K562 (cell line): Measurements from ENCODE around the gene TMEM208. TPM values are rescaled to one million over a fixed set of nuclear protein-coding genes. Genes with fewer than 3 reads are reported as not detected.

Source experiments
- BRCA1 ChIP-seq, 2 experiments: fragments of 450-650 bp in 1 of 2; sonication (generic) in 1 of 2; formaldehyde crosslinking in 1 of 2; IDR thresholded peaks; 2 replicates each; pipeline versions ENCODE4 v1.5.0 to v1.6.1; 2017 to 2020; ENCODE audit warnings: mild to moderate bottlenecking in 1 of 2, missing genetic modification reagents in 1 of 2
- CHD7 ChIP-seq: fragments of 200-600 bp; sonication (generic); IDR thresholded peaks from one replicate; pipeline ENCODE4 v1.6.1; 2012; ENCODE audit warnings: mild to moderate bottlenecking, low read depth, low read length, inconsistent platforms
- ESRRA ChIP-seq: fragments of 450-650 bp; IDR thresholded peaks from 2 replicates; pipeline ENCODE4 v1.6.1; 2014; ENCODE audit warnings: low read depth, mild to moderate bottlenecking, moderate library complexity, borderline replicate concordance
- PHF21A ChIP-seq: fragments of 450-650 bp; IDR thresholded peaks from 2 replicates; pipeline ENCODE4 v1.6.1; 2017; ENCODE audit warnings: low read depth, borderline replicate concordance
- POLR2AphosphoS2 ChIP-seq: IDR thresholded peaks from 2 replicates; pipeline ENCODE4 v1.6.1; 2012; ENCODE audit warnings: low read length, improper control_type of control experiment
- SMARCC2 ChIP-seq: fragments of 450-650 bp; IDR thresholded peaks from 2 replicates; pipeline ENCODE4 v1.6.1; 2017; ENCODE audit warnings: antibody characterized with exemption, moderate library complexity, mild to moderate bottlenecking, low read depth
- SP1 ChIP-seq: sonication (generic); formaldehyde crosslinking; IDR thresholded peaks from 2 replicates; pipeline ENCODE4 v1.8.1; 2022; ENCODE audit warnings: mild to moderate bottlenecking, missing genetic modification reagents
- ZNF655 ChIP-seq: fragments of 250-450 bp; sonication (Bioruptor Pico); IDR thresholded peaks from 2 replicates; pipeline ENCODE4 v1.5.0; 2021
- polyA plus RNA-seq, 8 experiments: library from polyadenylated mRNA; depleted of rRNA in 4 of 8; stranded (reverse) in 5 of 8; unstranded in 3 of 8; fragments of >200 nt; fragmentation: Nextera tagmentation in 2 of 8; fragmentation: Illumina TruSeq in 1 of 8; extraction: Ambion mirVana in 2 of 8; extraction: Trizol in 1 of 8; gene quantifications; 2 replicates each; pipeline versions ENCODE4 v1.2.1 to v1.2.3, GENCODE V29; 2011 to 2014; ENCODE audit warnings: inconsistent platforms in 1 of 8, missing spikeins in 1 of 8
- total RNA-seq, 7 experiments: library from RNA; depleted of rRNA in 6 of 7; stranded (reverse); fragments of >200 nt in 6 of 7; fragmentation: Illumina TruSeq in 2 of 7; extraction: Trizol in 2 of 7; gene quantifications; 2 replicates each; pipeline versions ENCODE4 v1.2.1 to v1.2.3, GENCODE V29; 2011 to 2021; ENCODE audit warnings: low replicate concordance in 1 of 7

TMEM208 gene
- total and polyA plus RNA-seq, 9 of the 15 experiments (the other 6 are each of a cell fraction or from before 2014, with no cell fraction given), result 31.8 to 239 (median 54.3) TPM

GRCh38 chr16:67186550-67186950 is 40.4 kb upstream of the TMEM208 start (continued):
- TF ChIP-seq CHD7 (no peak), PHF21A (no peak), ZNF655 (no peak), SMARCC2 (no peak), POLR2AphosphoS2 (no peak), SP1 (CRISPR knock-in tag) (no peak), ESRRA (no peak), BRCA1 (IDR thresholded peaks at IDR 0.05) (no peak), BRCA1 (CRISPR knock-in tag; IDR thresholded peaks at IDR 0.05) (no peak)
- TF ChIP-seq, all 486 proteins: peak for 0
